ENCODE data around the gene CNN1.

CNN1 gene

GRCh38 chr19:11581740-11582139 is 43.1 kb downstream of the CNN1 start:
- no peak overlapping the region for H3K23ac ChIP-seq (ENCODE audit: low read length in 2 of 2)
- H2AFZ ChIP-seq (ENCODE audit: low read depth, low read length), result no peak overlapping the region
- H3K4me3 ChIP-seq (ENCODE audit: insufficient read depth in 1 of 2, low read depth in 1 of 2, low read length in 2 of 2), result peak overlapping the region in 1 of 2 experiments; percentile 41
- H3K27me3 ChIP-seq (ENCODE audit: control insufficient read depth in 1 of 2, insufficient read depth in 1 of 2, low read length in 2 of 2), result peaks cover 6 to 13% of the 10 kb centered on the region in 2 experiments
- H3K9me3 ChIP-seq (ENCODE audit: control insufficient read depth, low read length), result no peaks in the 10 kb centered on the region
- peak; percentile 58 for DNase-seq
- no peak overlapping the region for H3K18ac ChIP-seq (ENCODE audit: low read depth in 1 of 2, low read length in 2 of 2)
- peaks cover 12% of the 10 kb centered on the region for H3K4me1 ChIP-seq (ENCODE audit: control insufficient read depth, insufficient read depth, low read depth, low read length)
- no peak overlapping the region for H2AK5ac ChIP-seq (ENCODE audit: low read length, severe bottlenecking)
- no peak overlapping the region for H2BK120ac ChIP-seq (ENCODE audit: low read depth, low read length)
- no peak overlapping the region for H2BK15ac ChIP-seq (ENCODE audit: low read depth, poor library complexity, severe bottlenecking)
- peak overlapping the region in 1 of 2 experiments; percentile 10 for H3K4ac ChIP-seq (ENCODE audit: low read depth in 1 of 2, low read length in 2 of 2)
- no peak overlapping the region for H3K4me2 ChIP-seq (ENCODE audit: low read length, poor library complexity, severe bottlenecking)
- H3K27ac ChIP-seq (ENCODE audit: low read length, poor library complexity, severe bottlenecking), result no peak overlapping the region
- H3K9ac ChIP-seq (ENCODE audit: low read length), result peak overlapping the region; percentile 75
- no peak overlapping the region for H3K14ac ChIP-seq (ENCODE audit: low read length in 2 of 2)
- no peak overlapping the region for H4K91ac ChIP-seq (ENCODE audit: low read length)
- H4K8ac ChIP-seq (ENCODE audit: low read length), result no peak overlapping the region
- 61% methylated on average over 3 of the region's 3 CpGs for WGBS
- H3K79me1 ChIP-seq (replicated peaks; ENCODE audit: low read length, poor library complexity, severe bottlenecking), result no peaks in the 10 kb centered on the region
- no peak overlapping the region for H2BK5ac ChIP-seq (ENCODE audit: low read depth, low read length, poor library complexity, severe bottlenecking)
- no peak overlapping the region for H2BK12ac ChIP-seq (ENCODE audit: low read length in 2 of 2)
- H3K36me3 ChIP-seq (ENCODE audit: control insufficient read depth in 1 of 2, insufficient read depth in 2 of 2, low read depth in 1 of 2, low read length in 2 of 2), result no peaks in the 10 kb centered on the region

DNA sequence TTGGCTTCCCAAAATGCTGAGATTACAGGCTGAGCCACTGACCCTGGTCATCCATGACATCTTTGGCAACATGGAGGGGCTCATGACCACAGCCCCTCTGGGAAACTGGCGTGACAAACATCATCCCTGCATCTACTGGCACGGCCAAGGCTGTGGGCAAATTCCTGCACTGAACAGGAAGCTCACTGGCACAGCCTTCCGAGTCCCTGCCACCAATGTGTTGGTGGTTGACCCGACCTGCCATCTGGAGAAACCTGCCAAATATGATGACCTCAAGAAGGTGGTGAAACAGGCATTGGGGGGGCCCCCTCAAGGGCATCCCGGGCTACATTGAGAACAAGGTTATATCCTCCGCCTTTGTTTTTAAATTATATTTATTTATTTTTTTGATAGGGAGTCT is 47.7 kb downstream of the CNN1 start:
- Histone ChIP-seq H3K27me3 (ENCODE audit: control insufficient read depth in 1 of 2, insufficient read depth in 1 of 2, low read length in 2 of 2) (no peaks in the 10 kb centered on the region), H4K91ac (ENCODE audit: low read length) (no peak overlapping the region), H3K9ac (ENCODE audit: low read length) (no peak overlapping the region), H3K4me3 (ENCODE audit: insufficient read depth in 1 of 2, low read depth in 1 of 2, low read length in 2 of 2) (peak overlapping the region in 1 of 2 experiments; percentile 22), H2BK120ac (ENCODE audit: low read depth, low read length) (no peak overlapping the region), H3K36me3 (ENCODE audit: control insufficient read depth in 1 of 2, insufficient read depth in 2 of 2, low read depth in 1 of 2, low read length in 2 of 2) (no peaks in the 10 kb centered on the region), H3K79me1 (replicated peaks; ENCODE audit: low read length, poor library complexity, severe bottlenecking) (no peaks in the 10 kb centered on the region), H3K23ac (ENCODE audit: low read length in 2 of 2) (no peak overlapping the region), H3K4me2 (ENCODE audit: low read length, poor library complexity, severe bottlenecking) (no peak overlapping the region), H3K9me3 (ENCODE audit: control insufficient read depth, low read length) (no peaks in the 10 kb centered on the region), H3K18ac (ENCODE audit: low read depth in 1 of 2, low read length in 2 of 2) (no peak overlapping the region), H3K14ac (ENCODE audit: low read length in 2 of 2) (no peak overlapping the region), H2BK12ac (ENCODE audit: low read length in 2 of 2) (no peak overlapping the region), H3K4ac (ENCODE audit: low read depth in 1 of 2, low read length in 2 of 2) (no peak overlapping the region), H3K27ac (ENCODE audit: low read length, poor library complexity, severe bottlenecking) (no peak overlapping the region), H2BK5ac (ENCODE audit: low read depth, low read length, poor library complexity, severe bottlenecking) (no peak overlapping the region), H4K8ac (ENCODE audit: low read length) (no peak overlapping the region), H2AK5ac (ENCODE audit: low read length, severe bottlenecking) (no peak overlapping the region), H3K4me1 (ENCODE audit: control insufficient read depth, insufficient read depth, low read depth, low read length) (peaks cover 3% of the 10 kb centered on the region), H2BK15ac (ENCODE audit: low read depth, poor library complexity, severe bottlenecking) (no peak overlapping the region), H2AFZ (ENCODE audit: low read depth, low read length) (no peak overlapping the region)
- WGBS, result 72% methylated on average over 4 of the region's 6 CpGs
- no peak for DNase-seq

GRCh38 chr19:11587302-11587974 is 48.8 kb downstream of the CNN1 start:
- Histone ChIP-seq H3K18ac (ENCODE audit: low read depth in 1 of 2, low read length in 2 of 2) (no peak overlapping the region), H3K27ac (ENCODE audit: low read length, poor library complexity, severe bottlenecking) (no peak overlapping the region), H3K9me3 (ENCODE audit: control insufficient read depth, low read length) (no peaks in the 10 kb centered on the region), H4K91ac (ENCODE audit: low read length) (no peak overlapping the region), H2AK5ac (ENCODE audit: low read length, severe bottlenecking) (no peak overlapping the region), H3K23ac (ENCODE audit: low read length in 2 of 2) (no peak overlapping the region), H2BK15ac (ENCODE audit: low read depth, poor library complexity, severe bottlenecking) (no peak overlapping the region), H3K14ac (ENCODE audit: low read length in 2 of 2) (no peak overlapping the region), H2AFZ (ENCODE audit: low read depth, low read length) (no peak overlapping the region), H3K4ac (ENCODE audit: low read depth in 1 of 2, low read length in 2 of 2) (no peak overlapping the region), H3K4me3 (ENCODE audit: insufficient read depth in 1 of 2, low read depth in 1 of 2, low read length in 2 of 2) (peak overlapping the region in 1 of 2 experiments; percentile 41), H3K4me1 (ENCODE audit: control insufficient read depth, insufficient read depth, low read depth, low read length) (peaks cover 3% of the 10 kb centered on the region), H3K27me3 (ENCODE audit: control insufficient read depth in 1 of 2, insufficient read depth in 1 of 2, low read length in 2 of 2) (no peaks in the 10 kb centered on the region), H3K79me1 (replicated peaks; ENCODE audit: low read length, poor library complexity, severe bottlenecking) (no peaks in the 10 kb centered on the region), H3K4me2 (ENCODE audit: low read length, poor library complexity, severe bottlenecking) (no peak overlapping the region), H3K9ac (ENCODE audit: low read length) (peak overlapping the region; percentile 69), H2BK120ac (ENCODE audit: low read depth, low read length) (no peak overlapping the region), H3K36me3 (ENCODE audit: control insufficient read depth in 1 of 2, insufficient read depth in 2 of 2, low read depth in 1 of 2, low read length in 2 of 2) (no peaks in the 10 kb centered on the region), H4K8ac (ENCODE audit: low read length) (no peak overlapping the region), H2BK5ac (ENCODE audit: low read depth, low read length, poor library complexity, severe bottlenecking) (no peak overlapping the region), H2BK12ac (ENCODE audit: low read length in 2 of 2) (no peak overlapping the region)
- WGBS, result 10% methylated on average over 7 of the region's 7 CpGs
- peak; percentile 71 for DNase-seq

- Histone ChIP-seq H3K36me3 (ENCODE audit: control insufficient read depth in 1 of 2, insufficient read depth in 2 of 2, low read depth in 1 of 2, low read length in 2 of 2) (no peaks in the 10 kb centered on the region), H2BK5ac (ENCODE audit: low read depth, low read length, poor library complexity, severe bottlenecking) (no peak overlapping the region), H4K8ac (ENCODE audit: low read length) (peak overlapping the region; percentile 49), H3K9ac (ENCODE audit: low read length) (peak overlapping the region; percentile 69), H4K91ac (ENCODE audit: low read length) (peak overlapping the region; percentile 53), H3K27ac (ENCODE audit: low read length, poor library complexity, severe bottlenecking) (no peak overlapping the region), H3K18ac (ENCODE audit: low read depth in 1 of 2, low read length in 2 of 2) (no peak overlapping the region), H2BK120ac (ENCODE audit: low read depth, low read length) (no peak overlapping the region), H3K27me3 (ENCODE audit: control insufficient read depth in 1 of 2, insufficient read depth in 1 of 2, low read length in 2 of 2) (no peaks in the 10 kb centered on the region), H2BK15ac (ENCODE audit: low read depth, poor library complexity, severe bottlenecking) (no peak overlapping the region), H3K23ac (ENCODE audit: low read length in 2 of 2) (no peak overlapping the region), H3K9me3 (ENCODE audit: control insufficient read depth, low read length) (no peaks in the 10 kb centered on the region), H2AK5ac (ENCODE audit: low read length, severe bottlenecking) (no peak overlapping the region), H2AFZ (ENCODE audit: low read depth, low read length) (peak overlapping the region; percentile 6), H3K4me3 (ENCODE audit: insufficient read depth in 1 of 2, low read depth in 1 of 2, low read length in 2 of 2) (peak overlapping the region in 1 of 2 experiments; percentile 41), H2BK12ac (ENCODE audit: low read length in 2 of 2) (peak overlapping the region in 1 of 2 experiments; percentile 83), H3K4ac (ENCODE audit: low read depth in 1 of 2, low read length in 2 of 2) (no peak overlapping the region), H3K14ac (ENCODE audit: low read length in 2 of 2) (no peak overlapping the region), H3K4me1 (ENCODE audit: control insufficient read depth, insufficient read depth, low read depth, low read length) (peaks cover 3% of the 10 kb centered on the region), H3K4me2 (ENCODE audit: low read length, poor library complexity, severe bottlenecking) (no peak overlapping the region), H3K79me1 (replicated peaks; ENCODE audit: low read length, poor library complexity, severe bottlenecking) (no peaks in the 10 kb centered on the region)
- DNase-seq, result no peak
- WGBS, result 77% methylated on average over 10 of the region's 13 CpGs
These were observed 49.5 kb downstream of the CNN1 start for GRCh38 chr19:11587975-11588631.
